ENCODE results near the gene ZNF646. TPM values are rescaled to one million over a fixed set of nuclear protein-coding genes. Genes with fewer than 3 reads are reported as not detected.

Gene ZNF646
- total and polyA plus RNA-seq, 2 of the 13 experiments (the other 11 are each of a cell fraction or from before 2014, with no cell fraction given), result 3.4 to 10.9 TPM

DNA sequence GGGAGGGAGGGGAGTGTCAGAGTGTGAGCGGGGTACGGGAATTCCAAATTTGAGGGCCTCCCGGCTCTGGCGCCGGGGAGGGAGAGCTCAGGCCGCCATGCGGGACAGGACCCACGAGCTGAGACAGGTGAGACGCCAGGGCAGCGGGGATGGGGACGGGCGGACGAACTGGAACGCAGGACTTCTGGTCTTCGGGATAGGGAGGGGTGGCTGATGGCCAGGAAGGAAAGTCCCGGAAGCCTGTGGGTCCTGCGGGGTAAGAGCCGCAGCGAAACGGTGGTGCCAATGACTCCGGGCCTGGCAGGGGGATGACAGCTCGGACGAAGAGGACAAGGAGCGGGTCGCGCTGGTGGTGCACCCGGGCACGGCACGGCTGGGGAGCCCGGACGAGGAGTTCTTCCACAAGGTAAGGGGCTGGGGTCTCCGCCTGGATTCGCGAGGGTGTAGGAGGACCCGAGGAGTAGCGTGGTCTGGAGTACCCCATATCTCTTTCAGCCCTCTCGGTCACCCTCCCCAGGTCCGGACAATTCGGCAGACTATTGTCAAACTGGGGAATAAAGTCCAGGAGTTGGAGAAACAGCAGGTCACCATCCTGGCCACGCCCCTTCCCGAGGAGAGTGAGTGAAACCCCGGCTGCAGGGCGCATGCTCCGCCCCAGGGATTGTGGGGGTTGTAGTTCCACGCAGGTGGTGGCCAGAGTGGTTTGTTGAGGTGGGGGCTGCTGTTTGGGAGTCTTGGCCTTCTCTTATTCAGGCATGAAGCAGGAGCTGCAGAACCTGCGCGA, 40.3 kb upstream of the ZNF646 start (continued):
- TF ChIP-seq, protein P1, sequence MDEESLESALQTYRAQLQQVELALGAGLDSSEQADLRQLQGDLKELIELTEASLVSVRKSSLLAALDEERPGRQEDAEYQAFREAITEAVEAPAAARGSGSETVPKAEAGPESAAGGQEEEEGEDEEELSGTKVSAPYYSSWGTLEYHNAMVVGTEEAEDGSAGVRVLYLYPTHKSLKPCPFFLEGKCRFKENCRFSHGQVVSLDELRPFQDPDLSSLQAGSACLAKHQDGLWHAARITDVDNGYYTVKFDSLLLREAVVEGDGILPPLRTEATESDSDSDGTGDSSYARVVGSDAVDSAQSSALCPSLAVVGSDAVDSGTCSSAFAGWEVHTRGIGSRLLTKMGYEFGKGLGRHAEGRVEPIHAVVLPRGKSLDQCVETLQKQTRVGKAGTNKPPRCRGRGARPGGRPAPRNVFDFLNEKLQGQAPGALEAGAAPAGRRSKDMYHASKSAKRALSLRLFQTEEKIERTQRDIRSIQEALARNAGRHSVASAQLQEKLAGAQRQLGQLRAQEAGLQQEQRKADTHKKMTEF (CRISPR knock-in tag; IDR thresholded peaks at IDR 0.05), result peak; percentile 62; the same call in 1 of the 2 replicates
- TF ChIP-seq, protein P2, sequence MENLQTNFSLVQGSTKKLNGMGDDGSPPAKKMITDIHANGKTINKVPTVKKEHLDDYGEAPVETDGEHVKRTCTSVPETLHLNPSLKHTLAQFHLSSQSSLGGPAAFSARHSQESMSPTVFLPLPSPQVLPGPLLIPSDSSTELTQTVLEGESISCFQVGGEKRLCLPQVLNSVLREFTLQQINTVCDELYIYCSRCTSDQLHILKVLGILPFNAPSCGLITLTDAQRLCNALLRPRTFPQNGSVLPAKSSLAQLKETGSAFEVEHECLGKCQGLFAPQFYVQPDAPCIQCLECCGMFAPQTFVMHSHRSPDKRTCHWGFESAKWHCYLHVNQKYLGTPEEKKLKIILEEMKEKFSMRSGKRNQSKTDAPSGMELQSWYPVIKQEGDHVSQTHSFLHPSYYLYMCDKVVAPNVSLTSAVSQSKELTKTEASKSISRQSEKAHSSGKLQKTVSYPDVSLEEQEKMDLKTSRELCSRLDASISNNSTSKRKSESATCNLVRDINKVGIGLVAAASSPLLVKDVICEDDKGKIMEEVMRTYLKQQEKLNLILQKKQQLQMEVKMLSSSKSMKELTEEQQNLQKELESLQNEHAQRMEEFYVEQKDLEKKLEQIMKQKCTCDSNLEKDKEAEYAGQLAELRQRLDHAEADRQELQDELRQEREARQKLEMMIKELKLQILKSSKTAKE (CRISPR knock-in tag; IDR thresholded peaks at IDR 0.05; ENCODE audit: borderline replicate concordance), result no peak; the same call in 1 of the 2 replicates
- TF ChIP-seq KAT8 (CRISPR knock-in tag; IDR thresholded peaks at IDR 0.05) (peak; percentile 58; the same call in 1 of the 2 replicates), ZNF788 (CRISPR knock-in tag; IDR thresholded peaks at IDR 0.05; ENCODE audit: borderline replicate concordance) (peak; percentile 79; the same call in 1 of the 2 replicates), ZNF790 (CRISPR knock-in tag; IDR thresholded peaks at IDR 0.05; ENCODE audit: borderline replicate concordance) (no peak; the same call in 1 of the 2 replicates), ZNF776 (CRISPR knock-in tag; IDR thresholded peaks at IDR 0.05) (0 out of 2 replicates have a peak, but pooled peaks have one; percentile 35), MIER2 (CRISPR knock-in tag; IDR thresholded peaks at IDR 0.05) (no peak), ATF7-NPFF (CRISPR knock-in tag; IDR thresholded peaks at IDR 0.05; ENCODE audit: low read depth) (no peak), ZNF44 (CRISPR knock-in tag; IDR thresholded peaks at IDR 0.05) (peak; percentile 88; the same call in 1 of the 2 replicates), NRL (CRISPR knock-in tag; IDR thresholded peaks at IDR 0.05; ENCODE audit: borderline replicate concordance) (peak; percentile 85), ZNF496 (CRISPR knock-in tag; IDR thresholded peaks at IDR 0.05; ENCODE audit: insufficient replicate concordance) (no peak), MBD4 (IDR thresholded peaks at IDR 0.05; ENCODE audit: borderline replicate concordance, low read length) (no peak), HDAC1 (CRISPR knock-in tag; IDR thresholded peaks at IDR 0.05) (peak; percentile 74; the same call in 1 of the 2 replicates), PCBP2 (optimal IDR thresholded peaks at IDR 0.05; ENCODE audit: low read depth, low read length, poor library complexity, severe bottlenecking) (no peak)
- TF ChIP-seq, protein P3, sequence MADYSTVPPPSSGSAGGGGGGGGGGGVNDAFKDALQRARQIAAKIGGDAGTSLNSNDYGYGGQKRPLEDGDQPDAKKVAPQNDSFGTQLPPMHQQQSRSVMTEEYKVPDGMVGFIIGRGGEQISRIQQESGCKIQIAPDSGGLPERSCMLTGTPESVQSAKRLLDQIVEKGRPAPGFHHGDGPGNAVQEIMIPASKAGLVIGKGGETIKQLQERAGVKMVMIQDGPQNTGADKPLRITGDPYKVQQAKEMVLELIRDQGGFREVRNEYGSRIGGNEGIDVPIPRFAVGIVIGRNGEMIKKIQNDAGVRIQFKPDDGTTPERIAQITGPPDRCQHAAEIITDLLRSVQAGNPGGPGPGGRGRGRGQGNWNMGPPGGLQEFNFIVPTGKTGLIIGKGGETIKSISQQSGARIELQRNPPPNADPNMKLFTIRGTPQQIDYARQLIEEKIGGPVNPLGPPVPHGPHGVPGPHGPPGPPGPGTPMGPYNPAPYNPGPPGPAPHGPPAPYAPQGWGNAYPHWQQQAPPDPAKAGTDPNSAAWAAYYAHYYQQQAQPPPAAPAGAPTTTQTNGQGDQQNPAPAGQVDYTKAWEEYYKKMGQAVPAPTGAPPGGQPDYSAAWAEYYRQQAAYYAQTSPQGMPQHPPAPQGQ (CRISPR knock-in tag; IDR thresholded peaks at IDR 0.05; ENCODE audit: borderline replicate concordance), result no peak
- TF ChIP-seq, protein P4, sequence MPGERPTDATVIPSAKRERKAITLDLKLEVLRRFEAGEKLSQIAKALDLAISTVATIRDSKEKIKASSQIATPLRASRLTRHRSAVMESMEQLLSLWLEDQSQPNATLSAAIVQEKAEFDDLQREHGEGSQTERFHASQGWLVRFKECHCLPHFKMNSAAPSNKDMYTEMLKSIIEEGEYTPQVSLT (CRISPR knock-in tag; IDR thresholded peaks at IDR 0.05; ENCODE audit: borderline replicate concordance, low read depth), result no peak
